GM15510 (cell line): Measurements from ENCODE around the gene UHRF2.

Experiments used
- POLR2A ChIP-seq: IDR thresholded peaks from 3 replicates; pipeline ENCODE4 v1.6.1; 2011; ENCODE audit warnings: borderline replicate concordance; ENCODE audit not compliant: insufficient read length; ENCODE audit errors: extremely low read depth

UHRF2 gene

GRCh38 chr9:6512085-6512657, 99.2 kb downstream of the UHRF2 start:
- no peak for TF ChIP-seq POLR2A

- TF ChIP-seq POLR2A = no peak
Measured at GRCh38 chr9:6522263-6522662, 109.3 kb downstream of the UHRF2 start.

- no peak for TF ChIP-seq POLR2A
Measured at GRCh38 chr9:6525326-6526045, 112.5 kb downstream of the UHRF2 start.

- no peak for TF ChIP-seq POLR2A
Measured at GRCh38 chr9:6535594-6535993, 122.6 kb downstream of the UHRF2 start.

- TF ChIP-seq POLR2A = no peak
Measured at GRCh38 chr9:6538666-6539071, 125.7 kb downstream of the UHRF2 start.

GRCh38 chr9:6543204-6543603, 130.2 kb downstream of the UHRF2 start:
- TF ChIP-seq POLR2A = no peak

GRCh38 chr9:6545017-6545691, 132.2 kb downstream of the UHRF2 start:
- no peak for TF ChIP-seq POLR2A

GRCh38 chr9:6549106-6549800, 136.3 kb downstream of the UHRF2 start:
- TF ChIP-seq POLR2A = no peak

- TF ChIP-seq POLR2A = no peak
Measured at GRCh38 chr9:6551136-6551535, 138.1 kb downstream of the UHRF2 start.

GRCh38 chr9:6552033-6552432, 139.0 kb downstream of the UHRF2 start:
- no peak for TF ChIP-seq POLR2A

- TF ChIP-seq POLR2A = no peak
Measured at GRCh38 chr9:6552498-6553121, 139.6 kb downstream of the UHRF2 start.

GRCh38 chr9:6553866-6554265, 140.9 kb downstream of the UHRF2 start:
- no peak for TF ChIP-seq POLR2A
